Kidney (tissue), 14 donors: Measurements from ENCODE around the gene ATG10. TPM values are rescaled to one million over a fixed set of nuclear protein-coding genes. Genes with fewer than 3 reads are reported as not detected.
"Not testable (repeated sequence)": the region's sequence is repeated elsewhere in the genome, so short reads cannot be mapped to it uniquely, and the experiment has no call there.

Experiments
- DNase-seq, 5 donors: peaks; one replicate each; pipeline ENCODE4 v3.0.0-alpha.2; 2013 to 2020
- FAIRE-seq: peaks from 2 replicates; lab custom pipeline; 2012; peaks lifted over from hg19 to GRCh38; lab: Jason Lieb, UNC
- H3K27ac ChIP-seq, 2 donors: one replicate each; pipeline ENCODE4 v1.7.0; 2013; ENCODE audit warnings: low read depth in 2 of 2, low read length in 2 of 2, inconsistent platforms in 1 of 2
- H3K27me3 ChIP-seq: one replicate; pipeline ENCODE4 v1.7.1; 2013; ENCODE audit warnings: low read length, inconsistent platforms; ENCODE audit not compliant: control insufficient read depth, insufficient read depth
- H3K36me3 ChIP-seq, 3 donors: one replicate each; pipeline versions ENCODE4 v1.7.0 to v1.7.1; 2013; ENCODE audit warnings: low read length in 3 of 3, control low read depth in 1 of 3, inconsistent platforms in 1 of 3; ENCODE audit not compliant: insufficient read depth in 3 of 3, control insufficient read depth in 2 of 3
- H3K4me1 ChIP-seq, 3 donors: one replicate each; pipeline versions ENCODE4 v1.7.0 to v1.7.1; 2013; ENCODE audit warnings: low read length in 3 of 3, inconsistent platforms in 1 of 3, low read depth in 1 of 3; ENCODE audit not compliant: control insufficient read depth in 2 of 3, insufficient read depth in 2 of 3
- H3K4me3 ChIP-seq, 3 donors: one replicate each; pipeline versions ENCODE4 v1.7.0 to v1.8.1; 2013; ENCODE audit warnings: low read length in 3 of 3, control low read depth in 1 of 3, inconsistent platforms in 1 of 3
- H3K9ac ChIP-seq, 3 donors: one replicate each; pipeline versions ENCODE4 v1.7.0 to v1.7.1; 2013; ENCODE audit warnings: low read length in 3 of 3, control low read depth in 1 of 3, inconsistent platforms in 1 of 3
- H3K9me3 ChIP-seq, 3 donors: one replicate each; pipeline versions ENCODE4 v1.7.0 to v1.7.1; 2013; ENCODE audit warnings: low read length in 3 of 3, control low read depth in 1 of 3, inconsistent platforms in 1 of 3; ENCODE audit not compliant: control insufficient read depth in 2 of 3, insufficient read depth in 1 of 3
- CTCF ChIP-seq: IDR thresholded peaks from 3 replicates; pipeline ENCODE4 v1.5.1; 2012; ENCODE audit warnings: mild to moderate bottlenecking, moderate library complexity, borderline replicate concordance; ENCODE audit not compliant: insufficient read depth; ENCODE audit errors: extremely low read depth
- intact Hi-C: fragments of 100-400 bp; cut with DNase I; formaldehyde crosslinking; loops from one replicate; pipeline ENCODE4 v1.11.1; 2022
- polyA plus RNA-seq: library from polyadenylated mRNA; stranded (reverse); fragments of 350-450 nt; fragmentation: Illumina TruSeq; extraction: RNeasy Lipid Tissue Mini Kit (QIAGEN cat#74804); gene quantifications from one replicate; pipeline ENCODE4 v1.2.3, GENCODE V29; 2014; ENCODE audit warnings: low read depth, low replicate concordance; ENCODE audit not compliant: insufficient read depth
- total RNA-seq: library from RNA; stranded (reverse); fragmentation: NEBNext Ultra II Directional; extraction: Animal tissue kit (Norgen Biotek cat#: 25700); gene quantifications from one replicate; pipeline ENCODE4 v1.2.1, GENCODE V29; 2021
- donor health status: control.
- donor health status: control.
- donor health status: control.
- donor health status: control.
- donor health status: control.
- donor health status: DM: yes; HTN: yes; CAD: no.
- donor health status: Normal renal cell carcinoma (clear cell type).

The ATG10 gene
- total and polyA plus RNA-seq, 2 donors from 2014 or later: 8.6 to 8.7 TPM

GRCh38 chr5:82066791-82067190 is 95.0 kb downstream of the ATG10 start:
- FAIRE-seq: no peak
- Histone ChIP-seq H3K36me3 (no peaks in the 10 kb centered on the region), H3K27me3 (no peaks in the 10 kb centered on the region), H3K27ac (no peak overlapping the region), H3K9me3 (no peaks in the 10 kb centered on the region), H3K4me1 (no peaks in the 10 kb centered on the region), H3K9ac (no peak overlapping the region), H3K4me3 (no peak overlapping the region)
- DNase-seq: no peak
- intact Hi-C loops: no loop called here
- TF ChIP-seq CTCF: no peak

- FAIRE-seq, intact Hi-C loops: not testable (repeated sequence)
Measured at GRCh38 chr5:82068042-82068441, 96.2 kb downstream of the ATG10 start.

GRCh38 chr5:82068723-82069122 is 96.9 kb downstream of the ATG10 start:
- no peaks in the 10 kb centered on the region for H3K27me3 ChIP-seq
- intact Hi-C loops: no loop called here
- H3K4me1 ChIP-seq: no peaks in the 10 kb centered on the region
- FAIRE-seq (peak; percentile 87), DNase-seq (no peak)
- H3K27ac ChIP-seq: no peak overlapping the region
- no peak for TF ChIP-seq CTCF
- H3K9me3 ChIP-seq: no peaks in the 10 kb centered on the region
- no peak overlapping the region for H3K9ac ChIP-seq
- H3K4me3 ChIP-seq: peak overlapping the region in 1 of 3 donors; percentile 10
- H3K36me3 ChIP-seq: no peaks in the 10 kb centered on the region

More at GRCh38 chr5:82068042-82068441, 96.2 kb downstream of the ATG10 start:
- H3K27me3 ChIP-seq, H3K9me3 ChIP-seq, H3K27ac ChIP-seq, H3K9ac ChIP-seq, H3K4me3 ChIP-seq, DNase-seq, H3K4me1 ChIP-seq, H3K36me3 ChIP-seq: not testable (repeated sequence)

GRCh38 chr5:82072138-82072537 is 100.3 kb downstream of the ATG10 start:
- DNase-seq (no peak), FAIRE-seq (no peak)
- H3K9me3 ChIP-seq: no peaks in the 10 kb centered on the region
- H3K27me3 ChIP-seq: no peaks in the 10 kb centered on the region
- H3K4me3 ChIP-seq: no peak overlapping the region
- H3K9ac ChIP-seq: no peak overlapping the region
- TF ChIP-seq CTCF: no peak
- H3K36me3 ChIP-seq: no peaks in the 10 kb centered on the region
- intact Hi-C loops: no loop called here
- H3K27ac ChIP-seq: no peak overlapping the region
- no peaks in the 10 kb centered on the region for H3K4me1 ChIP-seq
